SK-N-SH treated with all-trans-retinoic acid at 6 μM for 48 hours (cell line): ENCODE measurements around the gene FIGLA.

Experiments
- OSR1 ChIP-seq: fragments of 250-450 bp; sonication (Bioruptor Pico); IDR thresholded peaks from 2 replicates; pipeline ENCODE4 v1.8.0; 2022; ENCODE audit warnings: moderate library complexity, mild to moderate bottlenecking, inconsistent platforms
- ZNF565 ChIP-seq: fragments of 450-650 bp; formaldehyde crosslinking; conservative IDR thresholded peaks from 2 replicates; pipeline ENCODE4 v1.5.0; 2020; ENCODE audit warnings: low read depth, mild to moderate bottlenecking, moderate library complexity
- ZNF8 ChIP-seq: fragments of 450-650 bp; formaldehyde crosslinking; IDR thresholded peaks from 2 replicates; pipeline ENCODE4 v1.5.0; 2020; ENCODE audit warnings: mild to moderate bottlenecking, moderate library complexity
- TF ChIP-seq, protein P1 (sequence below): fragments of 250-450 bp; sonication (Bioruptor Pico); IDR thresholded peaks from 2 replicates; pipeline ENCODE4 v1.8.0; 2021; ENCODE audit warnings: low read depth, mild to moderate bottlenecking, moderate library complexity, borderline replicate concordance
- TF ChIP-seq, protein P2 (sequence below): fragments of 250-450 bp; sonication (Bioruptor Pico); IDR thresholded peaks from 2 replicates; pipeline ENCODE4 v1.5.0; 2020; ENCODE audit warnings: mild to moderate bottlenecking, moderate library complexity

DNA sequence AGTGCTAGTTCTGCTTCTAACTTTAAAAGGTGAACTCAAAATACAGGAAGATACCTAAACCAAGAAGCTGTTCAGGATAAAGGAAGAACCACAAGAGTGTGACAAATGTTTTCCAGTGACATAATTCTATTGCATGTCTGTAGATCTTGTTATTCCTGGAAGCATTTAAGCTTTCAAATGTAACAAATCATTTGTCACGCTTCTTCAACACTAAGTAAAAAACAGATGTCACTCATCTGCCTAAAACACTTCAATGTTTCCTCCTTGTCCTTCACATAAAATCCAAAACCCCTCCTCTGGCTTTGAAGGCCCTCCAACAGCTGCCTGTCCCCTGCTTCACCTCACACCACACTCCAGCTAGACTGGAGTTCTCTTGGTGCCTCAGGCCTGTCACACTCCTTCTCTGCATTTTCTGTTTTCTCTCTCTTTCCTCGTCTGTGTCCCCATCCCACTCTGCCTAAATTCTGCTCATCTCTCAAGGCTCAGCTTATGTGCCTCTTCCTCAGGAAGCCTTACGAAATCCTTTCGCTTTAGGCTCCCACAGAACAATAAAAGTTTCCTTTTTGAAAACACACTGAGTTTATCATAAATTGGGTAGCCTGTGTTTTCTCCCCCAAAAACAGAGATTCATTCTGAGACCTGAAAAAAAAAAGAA is 36.4 kb upstream of the FIGLA start:
- TF ChIP-seq, protein P1, sequence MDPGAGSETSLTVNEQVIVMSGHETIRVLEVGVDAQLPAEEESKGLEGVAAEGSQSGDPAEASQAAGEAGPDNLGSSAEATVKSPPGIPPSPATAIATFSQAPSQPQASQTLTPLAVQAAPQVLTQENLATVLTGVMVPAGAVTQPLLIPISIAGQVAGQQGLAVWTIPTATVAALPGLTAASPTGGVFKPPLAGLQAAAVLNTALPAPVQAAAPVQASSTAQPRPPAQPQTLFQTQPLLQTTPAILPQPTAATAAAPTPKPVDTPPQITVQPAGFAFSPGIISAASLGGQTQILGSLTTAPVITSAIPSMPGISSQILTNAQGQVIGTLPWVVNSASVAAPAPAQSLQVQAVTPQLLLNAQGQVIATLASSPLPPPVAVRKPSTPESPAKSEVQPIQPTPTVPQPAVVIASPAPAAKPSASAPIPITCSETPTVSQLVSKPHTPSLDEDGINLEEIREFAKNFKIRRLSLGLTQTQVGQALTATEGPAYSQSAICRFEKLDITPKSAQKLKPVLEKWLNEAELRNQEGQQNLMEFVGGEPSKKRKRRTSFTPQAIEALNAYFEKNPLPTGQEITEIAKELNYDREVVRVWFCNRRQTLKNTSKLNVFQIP: no peak
- TF ChIP-seq ZNF8 (CRISPR knock-in tag) (no peak), ZNF565 (CRISPR knock-in tag) (no peak), OSR1 (CRISPR knock-in tag) (no peak)
- TF ChIP-seq, protein P2, sequence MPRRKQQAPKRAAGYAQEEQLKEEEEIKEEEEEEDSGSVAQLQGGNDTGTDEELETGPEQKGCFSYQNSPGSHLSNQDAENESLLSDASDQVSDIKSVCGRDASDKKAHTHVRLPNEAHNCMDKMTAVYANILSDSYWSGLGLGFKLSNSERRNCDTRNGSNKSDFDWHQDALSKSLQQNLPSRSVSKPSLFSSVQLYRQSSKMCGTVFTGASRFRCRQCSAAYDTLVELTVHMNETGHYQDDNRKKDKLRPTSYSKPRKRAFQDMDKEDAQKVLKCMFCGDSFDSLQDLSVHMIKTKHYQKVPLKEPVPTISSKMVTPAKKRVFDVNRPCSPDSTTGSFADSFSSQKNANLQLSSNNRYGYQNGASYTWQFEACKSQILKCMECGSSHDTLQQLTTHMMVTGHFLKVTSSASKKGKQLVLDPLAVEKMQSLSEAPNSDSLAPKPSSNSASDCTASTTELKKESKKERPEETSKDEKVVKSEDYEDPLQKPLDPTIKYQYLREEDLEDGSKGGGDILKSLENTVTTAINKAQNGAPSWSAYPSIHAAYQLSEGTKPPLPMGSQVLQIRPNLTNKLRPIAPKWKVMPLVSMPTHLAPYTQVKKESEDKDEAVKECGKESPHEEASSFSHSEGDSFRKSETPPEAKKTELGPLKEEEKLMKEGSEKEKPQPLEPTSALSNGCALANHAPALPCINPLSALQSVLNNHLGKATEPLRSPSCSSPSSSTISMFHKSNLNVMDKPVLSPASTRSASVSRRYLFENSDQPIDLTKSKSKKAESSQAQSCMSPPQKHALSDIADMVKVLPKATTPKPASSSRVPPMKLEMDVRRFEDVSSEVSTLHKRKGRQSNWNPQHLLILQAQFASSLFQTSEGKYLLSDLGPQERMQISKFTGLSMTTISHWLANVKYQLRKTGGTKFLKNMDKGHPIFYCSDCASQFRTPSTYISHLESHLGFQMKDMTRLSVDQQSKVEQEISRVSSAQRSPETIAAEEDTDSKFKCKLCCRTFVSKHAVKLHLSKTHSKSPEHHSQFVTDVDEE: no peak
